Activated CD4-positive, CD25-positive, alpha-beta regulatory T cell treated with anti-CD3 and anti-CD28 coated beads, Interleukin-2, amount 50 U/mL, for 72 hours (primary cell): Measurements from ENCODE around the gene ZFAND2B.

Experiments
- DNase-seq: peaks from one replicate; pipeline ENCODE4 v3.0.0; 2021

ZFAND2B gene

DNA sequence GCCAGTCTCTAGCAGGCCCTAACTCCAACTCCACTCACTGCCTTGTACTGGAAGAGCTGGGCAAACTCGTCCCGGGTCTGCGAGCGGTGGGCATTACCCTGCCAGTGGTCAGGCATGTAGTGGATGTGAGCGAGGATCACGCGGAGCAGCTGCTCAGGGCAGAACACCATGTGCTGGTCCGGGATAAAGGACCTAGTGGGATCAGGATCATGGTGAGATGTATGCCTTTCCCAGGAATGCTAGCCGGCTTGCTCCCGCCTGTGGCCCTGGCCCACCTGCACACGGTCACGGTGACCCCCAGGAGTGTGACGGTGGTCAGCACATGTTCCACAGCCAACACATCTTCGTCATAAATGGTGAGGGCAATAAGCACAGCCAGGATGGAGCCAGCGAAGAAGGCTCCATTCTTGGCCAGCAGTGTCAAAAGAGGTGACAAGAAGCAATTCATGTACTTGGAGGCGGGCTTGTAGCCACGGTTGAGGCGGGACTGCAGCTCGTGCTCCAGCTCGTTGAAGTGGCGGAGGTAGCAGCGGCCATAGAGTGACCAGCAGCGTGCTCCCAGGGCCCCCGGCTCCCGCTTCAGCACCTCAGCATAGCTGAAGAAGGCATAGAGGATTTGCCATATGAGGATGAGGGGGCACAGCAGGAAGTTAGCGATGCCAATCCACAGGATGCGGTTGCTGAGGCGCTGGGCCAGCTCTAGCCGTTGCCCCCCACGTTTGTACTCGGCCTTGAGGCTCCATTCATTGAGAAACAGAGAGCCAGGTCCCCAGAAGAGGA is 17.4 kb downstream of the ZFAND2B start:
- DNase-seq = no peak

DNA sequence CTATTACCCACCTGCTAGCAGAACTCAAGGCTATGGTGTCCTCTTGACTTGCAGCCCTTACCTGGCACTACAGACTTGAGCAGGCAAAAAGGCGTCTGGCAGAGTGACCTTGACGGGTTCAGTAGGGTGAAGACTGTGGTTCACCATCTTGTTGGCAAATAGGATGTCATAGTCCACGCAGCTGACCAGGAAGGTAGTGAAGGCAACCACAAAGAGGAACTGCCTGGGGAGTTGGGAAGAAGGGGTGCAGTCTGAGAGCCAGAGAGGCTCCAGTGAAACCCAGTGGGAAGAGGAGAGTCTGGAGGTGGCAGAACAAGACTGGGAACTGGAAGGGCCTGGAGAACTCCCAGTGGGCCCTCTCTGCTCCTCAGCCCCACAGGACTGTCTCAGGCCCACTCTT is 18.8 kb downstream of the ZFAND2B start:
- DNase-seq = no peak

DNA sequence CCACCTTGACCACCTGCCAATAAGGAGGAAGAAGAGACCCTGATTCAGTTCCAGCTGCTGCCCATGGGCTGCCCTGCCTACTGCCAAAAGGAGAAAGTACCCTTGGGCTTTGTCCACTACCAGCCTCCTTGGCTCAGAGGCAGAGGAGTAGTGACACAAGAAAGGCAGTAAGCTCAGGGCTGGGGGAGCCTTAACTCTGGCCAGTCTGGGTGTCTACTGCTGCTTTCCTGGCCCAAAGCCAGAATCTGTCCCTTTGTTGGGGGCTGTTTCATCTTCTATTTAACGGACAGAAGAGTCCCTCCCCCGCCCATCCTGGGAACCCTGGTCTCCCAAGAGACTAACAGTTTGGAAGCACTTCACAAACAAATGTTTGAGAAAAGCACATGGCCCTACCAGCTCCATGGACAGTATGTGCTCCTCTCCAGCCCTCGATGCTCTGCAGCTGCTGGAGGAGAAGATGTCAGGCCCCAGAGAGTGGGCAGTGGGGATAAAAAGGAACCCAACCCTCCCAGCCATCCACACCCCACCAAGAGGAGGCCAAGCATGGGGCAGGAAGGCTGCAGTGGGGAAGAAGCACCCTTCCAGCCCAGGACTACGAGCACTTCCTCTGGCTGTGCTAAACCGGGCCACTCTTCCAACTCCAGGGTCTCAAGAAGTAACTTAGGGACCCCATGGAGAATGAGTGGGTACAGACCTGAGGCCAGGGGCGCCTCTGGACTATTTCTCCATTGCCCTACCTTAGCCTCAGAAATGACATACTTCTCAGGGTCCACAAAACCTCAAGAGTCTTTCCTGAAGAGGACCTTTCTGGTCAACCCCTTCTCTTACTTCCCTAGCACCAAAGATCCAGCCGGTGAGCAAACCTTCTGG is 21.7 kb downstream of the ZFAND2B start:
- no peak for DNase-seq

DNA sequence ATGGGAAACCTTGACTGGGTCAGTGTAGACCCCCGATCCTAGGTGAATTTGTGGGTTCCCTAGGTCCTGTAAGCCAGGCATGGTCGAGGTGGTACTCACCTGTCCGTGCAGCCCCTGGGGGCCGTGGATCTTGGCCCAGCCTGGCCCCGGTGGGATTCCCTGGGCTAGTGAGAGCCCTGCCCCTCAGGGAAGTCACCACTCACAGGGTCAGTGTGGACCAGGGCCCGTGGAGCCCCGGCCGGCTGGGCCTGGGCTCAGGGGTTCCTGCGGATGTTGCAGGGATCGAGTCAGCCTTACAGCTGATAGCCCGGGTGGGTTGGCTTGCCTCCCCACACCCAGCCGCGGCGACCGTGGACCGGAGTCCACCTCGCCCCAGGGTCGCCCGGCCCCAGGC is 22.3 kb downstream of the ZFAND2B start:
- no peak for DNase-seq

DNA sequence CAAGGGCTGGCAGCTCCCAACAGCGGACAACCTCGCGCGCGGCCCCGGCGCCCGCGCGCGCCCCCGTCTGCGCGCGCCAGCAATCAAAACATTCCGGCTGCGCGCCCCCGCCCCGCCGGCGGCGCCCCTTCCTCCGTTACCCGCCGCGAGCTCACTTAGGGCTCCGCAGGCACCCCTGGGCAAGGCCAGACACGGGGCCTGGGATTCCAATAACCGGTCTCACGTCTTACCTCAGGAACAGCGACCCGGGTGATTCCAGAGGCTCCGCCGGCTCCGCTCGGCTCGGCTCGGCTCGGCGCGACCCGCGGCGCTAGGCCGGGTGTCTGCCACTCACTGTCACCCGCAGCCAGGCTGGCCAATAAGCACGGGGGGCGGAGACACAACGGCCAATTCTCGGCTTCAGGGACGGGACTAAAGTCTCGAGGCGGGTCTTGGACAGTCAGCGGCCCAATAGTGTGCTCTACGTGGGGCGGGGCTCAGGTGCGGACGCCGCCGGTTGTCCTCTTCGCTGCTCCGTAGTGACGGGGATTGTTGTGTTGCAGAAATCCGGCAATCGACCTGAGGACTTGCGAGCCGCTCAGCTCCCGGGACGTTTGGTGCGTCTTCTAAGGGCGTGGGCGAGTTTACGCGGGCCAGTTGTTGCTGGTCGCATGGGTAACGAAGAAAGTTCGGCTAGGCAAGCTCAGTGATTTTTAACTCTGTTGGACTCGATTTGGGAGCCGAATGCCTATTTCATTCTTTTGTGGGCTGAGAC is 22.9 kb downstream of the ZFAND2B start, which contains the start of the genes ANKZF1 and ATG9A:
ANKZF1 (plus strand) TSS at position 502 of the 754 bp plus-strand sequence. CDS start 452 bp downstream, outside the sequence.
ATG9A (minus strand) TSS at position 332 of the 754 bp plus-strand sequence. CDS start 1,612 bp downstream, outside the sequence.
- peak; percentile 96 for DNase-seq

DNA sequence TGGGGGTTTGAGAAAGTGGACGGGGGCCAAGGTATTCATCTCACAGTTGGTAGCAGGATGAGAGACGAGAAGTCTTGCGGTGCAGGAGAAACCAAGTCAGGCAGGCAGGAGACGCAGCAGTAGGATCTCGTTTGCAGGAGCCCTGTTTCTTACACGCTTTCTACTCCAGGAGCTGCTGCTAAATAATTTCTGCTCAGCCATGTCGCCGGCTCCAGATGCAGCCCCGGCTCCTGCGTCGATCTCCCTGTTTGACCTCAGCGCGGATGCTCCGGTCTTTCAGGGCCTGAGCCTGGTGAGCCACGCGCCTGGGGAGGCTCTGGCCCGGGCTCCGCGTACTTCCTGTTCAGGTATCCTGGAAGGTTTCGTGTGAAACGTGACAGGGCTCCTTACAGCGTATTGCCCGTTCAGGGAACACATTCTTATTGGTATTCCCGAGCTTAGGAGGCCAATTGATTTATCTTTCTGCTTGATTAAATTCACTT is 23.5 kb downstream of the ZFAND2B start:
- DNase-seq = peak; percentile 62

DNA sequence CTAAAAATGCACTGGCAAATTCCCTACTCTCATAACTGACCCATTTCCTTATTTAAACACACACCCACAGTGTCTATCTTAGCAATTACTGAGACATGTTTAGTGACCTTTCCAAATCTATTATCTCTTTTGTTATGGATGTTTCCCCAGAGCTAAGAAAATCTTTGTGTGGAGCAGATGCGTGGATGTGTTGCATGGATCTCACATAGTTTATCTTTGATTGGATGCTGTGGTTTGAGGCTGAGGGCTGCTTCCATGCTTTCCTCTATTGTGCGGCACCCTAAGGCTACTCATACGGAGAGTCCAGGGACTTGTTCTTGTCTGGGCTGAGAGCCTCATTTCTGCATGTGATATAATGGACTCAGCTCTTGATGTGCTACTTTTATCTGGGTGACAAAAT is 27.7 kb downstream of the ZFAND2B start:
- DNase-seq = no peak

DNA sequence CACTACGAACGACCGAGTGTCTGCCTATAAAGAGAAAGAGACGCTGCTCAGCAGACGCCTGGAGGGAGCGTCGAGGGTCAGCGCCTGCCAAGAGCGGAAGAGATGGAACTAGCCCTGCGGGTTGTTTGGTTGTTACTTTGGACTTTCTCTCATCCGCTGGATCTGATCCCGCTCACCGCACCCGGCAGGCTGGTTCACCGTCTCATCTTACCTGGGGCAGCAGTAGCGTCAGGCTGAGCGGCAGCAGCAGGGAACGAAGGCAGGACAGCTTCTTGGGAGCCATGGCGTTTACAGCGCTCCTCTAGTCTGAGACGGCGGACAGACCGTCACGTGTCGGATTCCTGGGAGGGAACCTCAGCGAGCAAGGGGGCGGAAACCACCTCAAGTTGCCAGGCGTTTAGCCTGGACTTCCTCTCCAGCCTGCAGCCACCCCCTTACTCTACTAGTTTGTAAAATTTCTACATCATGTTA is 36.7 kb downstream of the ZFAND2B start:
- DNase-seq = no peak

DNA sequence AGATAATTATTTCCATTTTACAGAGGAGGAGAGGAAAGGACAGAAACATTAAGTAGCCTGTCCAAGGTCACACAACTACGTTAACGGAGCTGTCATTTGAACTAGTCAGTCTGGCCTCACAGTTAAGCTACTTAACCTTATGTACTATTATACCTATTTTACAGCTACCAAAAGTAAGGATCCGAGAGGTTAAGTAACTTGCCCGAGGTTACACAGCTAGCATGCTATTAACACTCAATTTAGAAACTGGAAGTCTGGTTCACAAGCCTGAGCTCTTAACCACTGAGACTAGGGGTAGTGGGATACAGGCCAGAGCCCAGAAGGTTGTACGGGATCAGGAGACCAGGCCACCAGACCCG is 38.2 kb downstream of the ZFAND2B start:
- DNase-seq = no peak

DNA sequence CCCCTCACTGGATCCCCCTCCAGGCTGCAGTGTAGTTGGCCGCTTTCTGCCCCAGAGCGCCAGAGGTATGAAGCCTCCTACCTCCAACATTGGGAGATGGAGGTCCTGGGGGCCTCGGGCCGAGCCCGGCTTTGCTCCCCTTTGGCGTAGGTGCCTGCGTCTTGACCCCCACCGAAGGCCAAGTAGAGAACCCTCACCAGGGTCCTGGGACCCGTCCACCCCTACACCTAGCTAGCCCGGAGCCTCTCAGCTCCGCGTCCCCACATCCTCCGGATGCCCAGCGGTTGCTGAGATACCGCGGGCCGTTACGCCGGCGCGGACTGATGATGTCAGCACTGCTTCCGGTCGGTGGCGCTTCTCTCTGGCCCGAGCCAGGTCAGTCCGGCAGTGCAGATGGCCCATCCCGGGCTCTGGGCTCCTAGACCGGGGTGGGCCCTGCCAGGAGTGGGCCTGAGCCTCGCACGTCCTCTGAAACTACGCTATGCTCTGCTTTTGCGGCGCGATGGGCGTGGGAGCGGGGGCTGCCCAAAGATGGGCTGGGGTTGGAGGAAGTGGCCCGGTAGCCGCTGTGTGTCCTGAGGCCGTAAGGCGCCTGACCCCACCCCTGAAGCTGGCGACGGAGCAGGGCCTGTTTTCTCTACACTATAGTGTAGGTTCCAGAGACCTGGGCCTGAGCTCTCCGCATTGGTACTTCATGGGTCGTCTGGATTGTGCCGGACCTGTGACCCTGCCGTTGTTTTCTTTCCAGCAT is 38.7 kb downstream of the ZFAND2B start, which contains the start of the genes GLB1L and STK16:
GLB1L (minus strand) TSS at position 297 of the 751 bp plus-strand sequence. CDS start 1,871 bp downstream, outside the sequence.
STK16 (plus strand) TSS at position 332 of the 751 bp plus-strand sequence. CDS start 521 bp downstream, outside the sequence.
- peak; percentile 94 for DNase-seq

DNA sequence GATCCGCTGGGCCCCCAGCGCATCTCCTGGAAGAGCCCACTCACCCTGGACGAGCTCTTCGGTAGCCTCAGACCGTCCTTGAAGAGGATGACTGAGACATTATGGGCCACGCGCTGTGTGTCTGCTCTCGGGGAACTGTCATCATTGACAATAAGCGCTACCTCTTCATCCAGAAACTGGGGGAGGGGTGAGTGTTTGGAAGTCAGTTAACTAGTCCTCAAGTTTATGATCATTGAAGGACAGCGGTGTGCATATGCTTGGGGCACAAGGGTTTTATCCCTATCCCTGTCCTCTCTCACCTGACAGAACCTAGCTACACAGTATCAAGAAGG is 39.3 kb downstream of the ZFAND2B start:
- no peak for DNase-seq

DNA sequence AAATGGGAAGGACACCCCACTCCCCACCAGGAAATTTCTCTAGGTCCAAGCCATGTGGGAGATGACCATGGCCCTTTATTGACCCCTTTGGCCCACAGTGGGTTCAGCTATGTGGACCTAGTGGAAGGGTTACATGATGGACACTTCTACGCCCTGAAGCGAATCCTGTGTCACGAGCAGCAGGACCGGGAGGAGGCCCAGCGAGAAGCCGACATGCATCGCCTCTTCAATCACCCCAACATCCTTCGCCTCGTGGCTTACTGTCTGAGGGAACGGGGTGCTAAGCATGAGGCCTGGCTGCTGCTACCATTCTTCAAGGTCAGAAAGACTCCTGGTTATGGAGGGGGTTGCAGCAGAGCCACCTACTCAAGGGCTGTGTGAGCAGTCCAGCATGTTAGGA is 40.0 kb downstream of the ZFAND2B start:
- no peak for DNase-seq

DNA sequence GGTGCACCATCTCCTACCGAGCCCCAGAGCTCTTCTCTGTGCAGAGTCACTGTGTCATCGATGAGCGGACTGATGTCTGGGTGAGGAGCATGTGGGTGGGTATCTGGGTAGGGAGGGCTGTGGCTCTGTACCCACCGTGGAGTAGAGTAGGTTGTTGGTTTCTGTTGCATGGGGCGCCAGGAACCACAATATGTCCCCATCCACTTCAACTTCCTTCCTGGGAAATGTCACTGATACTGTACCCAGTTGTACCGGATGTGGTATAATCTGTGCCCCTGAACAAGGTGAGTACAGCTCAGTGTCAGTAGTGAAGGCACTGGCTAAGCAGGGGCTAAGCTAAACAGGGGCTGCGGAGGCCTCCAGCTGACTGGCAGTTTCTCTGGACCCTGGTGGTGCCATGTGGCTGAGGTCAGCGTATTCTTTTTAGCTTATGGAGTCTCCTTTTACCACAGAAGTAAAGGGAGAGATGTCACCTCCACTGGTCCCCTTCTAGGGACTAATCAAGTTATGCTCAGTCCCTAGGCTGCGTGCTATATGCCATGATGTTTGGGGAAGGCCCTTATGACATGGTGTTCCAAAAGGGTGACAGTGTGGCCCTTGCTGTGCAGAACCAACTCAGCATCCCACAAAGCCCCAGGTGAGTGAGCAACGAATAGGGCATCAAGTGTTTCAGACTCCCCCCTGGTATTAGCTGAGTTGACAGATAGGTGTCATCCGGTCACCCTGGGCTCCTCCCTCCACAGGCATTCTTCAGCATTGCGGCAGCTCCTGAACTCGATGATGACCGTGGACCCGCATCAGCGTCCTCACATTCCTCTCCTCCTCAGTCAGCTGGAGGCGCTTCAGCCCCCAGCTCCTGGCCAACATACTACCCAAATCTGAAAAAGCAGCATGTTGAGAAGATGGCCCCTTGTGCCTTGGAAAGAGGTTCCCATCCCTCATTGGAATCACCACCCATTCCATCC is 41.4 kb downstream of the ZFAND2B start:
- peak; percentile 38 for DNase-seq

DNA sequence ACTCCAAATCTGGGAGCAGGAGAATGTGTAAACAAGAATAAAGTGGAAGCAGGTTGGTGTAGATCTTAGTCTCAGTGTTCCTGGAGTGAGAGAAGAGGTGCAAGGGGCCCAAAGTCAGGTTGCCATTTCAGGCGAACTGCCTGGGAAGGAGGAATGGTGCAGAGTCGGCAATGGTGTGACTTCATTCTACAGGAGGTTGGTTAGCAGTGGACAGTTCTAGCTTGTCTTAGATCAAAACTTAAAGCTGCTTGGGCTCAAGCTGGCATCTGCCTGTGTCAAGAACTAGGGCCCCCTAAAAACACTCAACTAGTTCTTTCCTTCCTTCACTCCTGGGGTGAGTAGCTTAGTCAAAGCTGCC is 42.2 kb downstream of the ZFAND2B start:
- DNase-seq = no peak

DNA sequence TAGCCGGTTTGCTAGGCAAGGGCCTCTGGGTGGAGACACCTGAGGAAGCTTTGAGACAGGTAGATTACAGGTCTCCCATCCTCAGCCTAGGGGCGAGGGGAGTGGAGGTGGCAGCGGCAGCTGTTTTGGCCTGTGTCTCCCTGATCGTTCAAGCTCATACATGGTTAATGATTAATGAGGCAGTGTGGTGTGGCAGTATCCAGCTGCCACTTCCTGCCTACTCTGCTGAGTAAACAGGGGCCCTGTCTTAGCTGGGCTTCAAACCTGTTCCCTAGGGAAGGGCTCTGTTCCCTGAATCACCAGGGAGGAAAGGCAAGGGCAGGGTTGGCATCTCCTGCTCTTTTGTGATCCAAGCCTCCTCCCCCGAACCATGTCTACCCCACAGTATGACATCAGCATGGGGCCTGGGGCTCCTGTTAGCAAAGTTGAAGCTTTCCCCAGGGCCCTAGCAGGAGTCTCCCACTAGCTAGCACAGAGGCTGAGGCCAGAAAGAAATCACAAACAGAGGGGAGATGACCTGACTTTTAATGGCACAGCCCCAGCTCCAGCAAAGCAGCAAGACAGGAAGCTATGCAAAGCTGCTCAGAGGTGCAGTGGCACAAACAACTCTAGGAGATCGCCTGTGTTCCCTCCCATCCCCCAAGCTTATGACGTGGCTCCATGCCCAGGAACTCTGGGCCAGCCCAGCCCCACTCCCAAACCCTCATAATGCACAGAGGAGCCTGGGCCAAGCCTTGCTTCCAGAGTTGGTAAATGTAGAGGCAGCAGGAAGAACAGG is 42.8 kb downstream of the ZFAND2B start:
- no peak for DNase-seq

DNA sequence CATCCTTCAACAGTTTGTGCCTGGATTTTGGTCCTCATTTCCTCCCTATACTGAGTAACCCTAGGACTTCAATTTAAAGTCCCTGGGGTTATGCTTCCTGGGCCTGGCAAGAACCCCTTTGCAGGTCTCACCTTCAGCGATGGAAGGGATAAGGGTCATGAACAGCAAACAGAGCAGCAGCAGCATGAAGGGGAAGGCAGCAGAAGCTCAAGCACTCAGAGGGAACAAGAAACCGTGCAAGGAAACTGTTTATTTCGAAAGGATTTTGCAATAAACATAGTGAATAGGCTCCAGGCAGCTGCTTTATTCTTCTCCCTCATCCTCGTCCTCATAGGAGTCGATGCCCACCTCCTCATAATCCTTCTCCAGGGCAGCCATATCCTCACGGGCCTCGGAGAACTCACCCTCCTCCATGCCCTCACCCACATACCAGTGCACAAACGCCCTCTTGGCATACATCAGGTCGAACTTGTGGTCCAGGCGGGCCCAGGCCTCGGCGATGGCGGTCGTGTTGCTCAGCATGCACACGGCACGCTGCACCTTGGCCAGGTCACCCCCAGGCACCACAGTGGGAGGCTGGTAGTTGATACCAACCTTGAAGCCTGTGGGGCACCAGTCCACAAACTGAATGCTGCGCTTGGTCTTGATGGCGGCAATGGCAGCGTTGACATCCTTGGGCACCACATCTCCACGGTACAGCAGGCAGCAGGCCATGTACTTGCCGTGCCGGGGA is 43.6 kb downstream of the ZFAND2B start:
- no peak for DNase-seq

DNA sequence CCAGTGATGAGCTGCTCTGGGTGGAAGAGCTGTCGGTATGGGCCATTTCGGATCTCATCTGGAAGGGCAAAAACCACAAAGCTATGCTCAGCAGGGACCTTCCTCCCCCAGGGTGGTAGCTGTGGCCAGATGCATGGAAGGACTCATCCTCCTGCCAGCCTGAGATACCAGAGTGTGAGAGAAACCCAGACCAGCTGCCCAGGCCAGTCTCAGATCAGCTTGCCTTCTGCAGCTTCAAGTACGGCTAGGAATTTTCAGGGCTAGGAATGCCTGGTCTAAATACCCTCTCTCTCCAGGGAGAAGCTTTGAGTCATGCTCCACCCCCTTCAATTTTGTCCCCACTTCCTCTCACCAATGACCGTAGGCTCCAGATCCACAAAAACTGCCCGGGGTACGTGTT is 45.1 kb downstream of the ZFAND2B start:
- no peak for DNase-seq

DNA sequence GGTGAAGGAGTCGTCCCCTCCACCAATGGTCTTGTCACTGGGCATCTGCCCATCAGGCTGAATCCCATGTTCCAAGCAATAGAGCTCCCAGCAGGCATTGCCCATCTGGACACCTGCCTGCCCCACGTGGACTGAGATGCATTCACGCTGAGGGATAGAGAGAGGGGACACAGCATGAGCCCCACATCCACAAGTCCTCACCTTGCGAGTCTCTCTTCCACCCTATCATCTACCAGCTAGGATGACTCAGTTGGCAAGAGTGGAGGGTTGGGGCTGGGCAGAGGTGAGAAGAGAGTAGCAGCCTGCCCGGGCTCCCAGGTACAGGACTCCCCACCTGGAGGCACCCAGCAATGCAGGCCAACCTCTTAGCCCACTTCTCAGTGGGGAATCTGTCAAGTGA is 45.5 kb downstream of the ZFAND2B start:
- no peak for DNase-seq

DNA sequence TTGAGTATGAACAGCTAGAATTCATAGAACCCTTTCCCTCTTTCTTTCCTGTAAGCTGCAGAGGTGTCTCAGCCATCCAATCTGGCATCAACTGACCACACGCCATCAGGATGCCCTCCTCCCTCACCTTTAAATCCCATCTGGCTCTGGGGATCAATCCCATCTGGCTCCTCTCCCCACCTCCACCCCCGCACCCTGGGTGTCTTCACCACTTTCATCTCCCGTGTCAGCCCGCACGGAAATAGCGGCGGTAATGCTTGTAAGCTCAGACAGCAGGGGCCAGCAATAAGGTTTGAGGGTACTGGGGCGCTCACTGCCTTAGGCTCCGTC is 46.0 kb downstream of the ZFAND2B start:
- DNase-seq = no peak
